OCI-LY7 (cell line): ENCODE results near the gene CTDSPL.

Source experiments
- EZH2phosphoT487 ChIP-seq: fragments of 200-600 bp; sonication (generic); IDR thresholded peaks from 2 replicates; pipeline ENCODE4 v1.6.1; 2018; ENCODE audit warnings: low read depth, borderline replicate concordance, mild to moderate bottlenecking, mixed run types, antibody characterized with exemption, low read length, moderate library complexity, mixed read lengths
- TF ChIP-seq, protein P1 (sequence below): fragments of 200-600 bp; sonication (generic); conservative IDR thresholded peaks from 2 replicates; pipeline ENCODE4 v1.5.1; 2014; ENCODE audit warnings: mild to moderate bottlenecking, antibody characterized with exemption, low read length, moderate library complexity, mixed read lengths

DNA sequence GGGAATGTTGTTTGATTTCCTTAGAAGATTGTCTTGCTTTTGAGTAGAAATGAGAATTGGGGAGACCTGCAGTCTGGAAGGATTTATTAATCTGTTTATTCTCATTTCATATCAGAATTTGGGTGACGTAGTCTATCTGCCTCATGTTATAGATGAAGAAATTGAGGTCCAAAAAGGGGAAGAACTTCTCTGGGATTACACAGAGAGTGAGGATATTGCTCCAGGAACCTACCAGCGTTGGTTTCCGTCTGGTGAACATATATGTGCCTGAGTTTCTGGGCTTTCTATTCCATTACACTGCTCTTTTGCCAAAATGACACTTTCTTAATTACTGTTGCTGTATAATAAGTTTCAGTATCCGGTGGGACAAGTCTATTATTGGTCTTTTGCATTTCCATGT is 51.8 kb downstream of the CTDSPL start:
- TF ChIP-seq EZH2phosphoT487, result no peak
- TF ChIP-seq, protein P1, sequence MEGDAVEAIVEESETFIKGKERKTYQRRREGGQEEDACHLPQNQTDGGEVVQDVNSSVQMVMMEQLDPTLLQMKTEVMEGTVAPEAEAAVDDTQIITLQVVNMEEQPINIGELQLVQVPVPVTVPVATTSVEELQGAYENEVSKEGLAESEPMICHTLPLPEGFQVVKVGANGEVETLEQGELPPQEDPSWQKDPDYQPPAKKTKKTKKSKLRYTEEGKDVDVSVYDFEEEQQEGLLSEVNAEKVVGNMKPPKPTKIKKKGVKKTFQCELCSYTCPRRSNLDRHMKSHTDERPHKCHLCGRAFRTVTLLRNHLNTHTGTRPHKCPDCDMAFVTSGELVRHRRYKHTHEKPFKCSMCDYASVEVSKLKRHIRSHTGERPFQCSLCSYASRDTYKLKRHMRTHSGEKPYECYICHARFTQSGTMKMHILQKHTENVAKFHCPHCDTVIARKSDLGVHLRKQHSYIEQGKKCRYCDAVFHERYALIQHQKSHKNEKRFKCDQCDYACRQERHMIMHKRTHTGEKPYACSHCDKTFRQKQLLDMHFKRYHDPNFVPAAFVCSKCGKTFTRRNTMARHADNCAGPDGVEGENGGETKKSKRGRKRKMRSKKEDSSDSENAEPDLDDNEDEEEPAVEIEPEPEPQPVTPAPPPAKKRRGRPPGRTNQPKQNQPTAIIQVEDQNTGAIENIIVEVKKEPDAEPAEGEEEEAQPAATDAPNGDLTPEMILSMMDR, result no peak
